Measurements from ENCODE around the gene FBXL12.
"Not testable (repeated sequence)": the region's sequence is repeated elsewhere in the genome, so short reads cannot be mapped to it uniquely, and the experiment has no call there.

FBXL12 gene

GRCh38 chr19:9785367-9786331 lies 33.2 kb downstream of the FBXL12 start:
- H3K4me1 ChIP-seq (ENCODE audit: insufficient read depth, low read length, poor library complexity, severe bottlenecking) = peaks cover 12% of the 10 kb centered on the region
- H2AFZ ChIP-seq (ENCODE audit: low read length) = peak overlapping the region; percentile 92
- peak overlapping the region; percentile 85 for H3K4me3 ChIP-seq (ENCODE audit: low read length, poor library complexity, severe bottlenecking)
- peak overlapping the region; percentile 76 for H3K9ac ChIP-seq (ENCODE audit: low read depth, low read length, poor library complexity, severe bottlenecking)
- H3K9me2 ChIP-seq (replicated peaks; ENCODE audit: low read depth, low read length) = no peaks in the 10 kb centered on the region
- no peaks in the 10 kb centered on the region for H3F3A ChIP-seq (ENCODE audit: low read depth)
- no peaks in the 10 kb centered on the region for H3K36me3 ChIP-seq (ENCODE audit: insufficient read depth, low read length)
- no peaks in the 10 kb centered on the region for H3K9me3 ChIP-seq (ENCODE audit: insufficient read depth, low read depth, low read length)
- peaks cover 7% of the 10 kb centered on the region; the same call in 1 of the 2 replicates for H3K79me2 ChIP-seq (ENCODE audit: insufficient read depth, low read length)
- no peaks in the 10 kb centered on the region for H3K27me3 ChIP-seq (ENCODE audit: insufficient read depth, low read length, poor library complexity, severe bottlenecking)
- peak overlapping the region; percentile 96 for H3K4me2 ChIP-seq (ENCODE audit: low read depth, low read length, poor library complexity, severe bottlenecking)
- no peaks in the 10 kb centered on the region for H4K20me1 ChIP-seq (ENCODE audit: insufficient read depth, low read length, poor library complexity, severe bottlenecking)
- no peak for TF ChIP-seq EZH2phosphoT487 (IDR thresholded peaks at IDR 0.05; ENCODE audit: borderline replicate concordance)
- TF ChIP-seq, protein P1, sequence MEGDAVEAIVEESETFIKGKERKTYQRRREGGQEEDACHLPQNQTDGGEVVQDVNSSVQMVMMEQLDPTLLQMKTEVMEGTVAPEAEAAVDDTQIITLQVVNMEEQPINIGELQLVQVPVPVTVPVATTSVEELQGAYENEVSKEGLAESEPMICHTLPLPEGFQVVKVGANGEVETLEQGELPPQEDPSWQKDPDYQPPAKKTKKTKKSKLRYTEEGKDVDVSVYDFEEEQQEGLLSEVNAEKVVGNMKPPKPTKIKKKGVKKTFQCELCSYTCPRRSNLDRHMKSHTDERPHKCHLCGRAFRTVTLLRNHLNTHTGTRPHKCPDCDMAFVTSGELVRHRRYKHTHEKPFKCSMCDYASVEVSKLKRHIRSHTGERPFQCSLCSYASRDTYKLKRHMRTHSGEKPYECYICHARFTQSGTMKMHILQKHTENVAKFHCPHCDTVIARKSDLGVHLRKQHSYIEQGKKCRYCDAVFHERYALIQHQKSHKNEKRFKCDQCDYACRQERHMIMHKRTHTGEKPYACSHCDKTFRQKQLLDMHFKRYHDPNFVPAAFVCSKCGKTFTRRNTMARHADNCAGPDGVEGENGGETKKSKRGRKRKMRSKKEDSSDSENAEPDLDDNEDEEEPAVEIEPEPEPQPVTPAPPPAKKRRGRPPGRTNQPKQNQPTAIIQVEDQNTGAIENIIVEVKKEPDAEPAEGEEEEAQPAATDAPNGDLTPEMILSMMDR (conservative IDR thresholded peaks at IDR 0.05; ENCODE audit: low read length) = no peak

DNA sequence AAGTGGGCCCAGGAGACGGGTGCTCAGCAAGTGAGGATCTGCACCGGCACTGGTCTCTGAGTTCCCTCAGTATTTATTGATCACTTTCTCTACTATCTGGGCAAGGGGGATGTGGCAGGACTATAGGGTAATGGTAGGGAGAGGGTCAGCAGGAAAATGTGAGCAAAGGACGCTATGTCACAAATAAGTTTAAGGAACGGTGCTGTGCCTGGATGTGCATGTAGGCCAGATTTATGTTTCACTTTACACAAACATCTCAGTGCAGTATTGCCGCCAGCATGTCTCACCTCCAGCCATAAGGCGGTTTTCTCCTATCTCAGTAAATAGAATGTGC lies 34.7 kb downstream of the FBXL12 start:
- H4K20me1 ChIP-seq (ENCODE audit: insufficient read depth, low read length, poor library complexity, severe bottlenecking); H3K4me3 ChIP-seq (ENCODE audit: low read length, poor library complexity, severe bottlenecking); H3K27me3 ChIP-seq (ENCODE audit: insufficient read depth, low read length, poor library complexity, severe bottlenecking); H3K79me2 ChIP-seq (ENCODE audit: insufficient read depth, low read length); H2AFZ ChIP-seq (ENCODE audit: low read length); H3F3A ChIP-seq (ENCODE audit: low read depth); H3K36me3 ChIP-seq (ENCODE audit: insufficient read depth, low read length); H3K9me2 ChIP-seq (replicated peaks; ENCODE audit: low read depth, low read length); H3K9me3 ChIP-seq (ENCODE audit: insufficient read depth, low read depth, low read length): not testable (repeated sequence)
- Histone ChIP-seq H3K4me1 (ENCODE audit: insufficient read depth, low read length, poor library complexity, severe bottlenecking) (peaks cover 12% of the 10 kb centered on the region), H3K9ac (ENCODE audit: low read depth, low read length, poor library complexity, severe bottlenecking) (peak overlapping the region; percentile 76), H3K4me2 (ENCODE audit: low read depth, low read length, poor library complexity, severe bottlenecking) (peak overlapping the region; percentile 96)

GRCh38 chr19:9782338-9782737 lies 36.5 kb downstream of the FBXL12 start:
- Histone ChIP-seq H3K36me3 (ENCODE audit: insufficient read depth, low read length) (no peaks in the 10 kb centered on the region), H2AFZ (ENCODE audit: low read length) (no peak overlapping the region), H3K4me3 (ENCODE audit: low read length, poor library complexity, severe bottlenecking) (no peak overlapping the region), H3K9me3 (ENCODE audit: insufficient read depth, low read depth, low read length) (no peaks in the 10 kb centered on the region), H3K79me2 (ENCODE audit: insufficient read depth, low read length) (peaks cover 7% of the 10 kb centered on the region; the same call in 1 of the 2 replicates), H4K20me1 (ENCODE audit: insufficient read depth, low read length, poor library complexity, severe bottlenecking) (no peaks in the 10 kb centered on the region), H3K9me2 (replicated peaks; ENCODE audit: low read depth, low read length) (no peaks in the 10 kb centered on the region), H3K9ac (ENCODE audit: low read depth, low read length, poor library complexity, severe bottlenecking) (no peak overlapping the region), H3K27me3 (ENCODE audit: insufficient read depth, low read length, poor library complexity, severe bottlenecking) (no peaks in the 10 kb centered on the region), H3F3A (ENCODE audit: low read depth) (no peaks in the 10 kb centered on the region), H3K4me2 (ENCODE audit: low read depth, low read length, poor library complexity, severe bottlenecking) (no peak overlapping the region), H3K4me1 (ENCODE audit: insufficient read depth, low read length, poor library complexity, severe bottlenecking) (peaks cover 12% of the 10 kb centered on the region)
- TF ChIP-seq, protein P1 (conservative IDR thresholded peaks at IDR 0.05; ENCODE audit: low read length) = no peak
